Natural killer cell (primary cell): ENCODE data around the gene PKD1. TPM values are rescaled to one million over a fixed set of nuclear protein-coding genes. Genes with fewer than 3 reads are reported as not detected.

Experiments used
- ATAC-seq, 3 donors: fragments of 150-1000 bp in 2 of 3; fragments of 200-7000 bp in 1 of 3; cut with Tn5 transposase; 1 replicate in 1 of 3; 2 replicates in 2 of 3; pipeline ENCODE4 v1.10.0; 2021; ENCODE audit warnings: mild to moderate bottlenecking in 2 of 3, moderate library complexity in 2 of 3
- DNase-seq, 2 donors: peaks; one replicate each; pipeline versions ENCODE4 v3.0.0 to v3.0.0-alpha.2; 2013 to 2021; ENCODE audit warnings: mixed read lengths in 1 of 2
- H3K27ac ChIP-seq: one replicate; pipeline ENCODE4 v1.5.1; 2013; ENCODE audit warnings: mild to moderate bottlenecking, low read length
- H3K27me3 ChIP-seq: one replicate; pipeline ENCODE4 v1.6.1; 2013; ENCODE audit warnings: low read length; ENCODE audit not compliant: control insufficient read depth, insufficient read depth
- H3K36me3 ChIP-seq: one replicate; pipeline ENCODE4 v1.6.1; 2013; ENCODE audit warnings: low read length; ENCODE audit not compliant: control insufficient read depth, insufficient read depth
- H3K4me1 ChIP-seq: one replicate; pipeline ENCODE4 v1.6.1; 2013; ENCODE audit warnings: low read length; ENCODE audit not compliant: control insufficient read depth, insufficient read depth
- H3K4me3 ChIP-seq: one replicate; pipeline ENCODE4 v1.5.1; 2013; ENCODE audit warnings: low read length
- H3K9me3 ChIP-seq: one replicate; pipeline ENCODE4 v1.6.1; 2013; ENCODE audit warnings: low read length; ENCODE audit not compliant: control insufficient read depth, insufficient read depth
- H3K27ac Mint-ChIP-seq, 2 donors: one replicate each; pipeline ENCODE4 v1.8.0; 2022; ENCODE audit warnings: mild to moderate bottlenecking in 2 of 2, mixed read lengths in 2 of 2, moderate library complexity in 1 of 2
- H3K27me3 Mint-ChIP-seq, 2 donors: one replicate each; pipeline ENCODE4 v1.8.0; 2022; ENCODE audit warnings: low read depth in 2 of 2, mixed read lengths in 2 of 2
- H3K36me3 Mint-ChIP-seq: one replicate; pipeline ENCODE4 v1.8.0; 2022; ENCODE audit warnings: mixed read lengths
- H3K4me1 Mint-ChIP-seq, 2 donors: one replicate each; pipeline ENCODE4 v1.8.0; 2022; ENCODE audit warnings: mixed read lengths in 2 of 2
- H3K4me3 Mint-ChIP-seq: one replicate; pipeline ENCODE4 v1.8.0; 2022; ENCODE audit warnings: mild to moderate bottlenecking, moderate library complexity, mixed read lengths
- H3K9me3 Mint-ChIP-seq, 2 donors: one replicate each; pipeline ENCODE4 v1.8.0; 2022; ENCODE audit warnings: mixed read lengths in 2 of 2
- WGBS: methylation state at CpG from one replicate; pipeline ENCODE4 v1.1.7; 2013; ENCODE audit warnings: missing lambda C conversion rate; ENCODE audit not compliant: insufficient coverage; 5-methylcytosine and 5-hydroxymethylcytosine counted together
- intact Hi-C: fragments of 100-400 bp; cut with micrococcal nuclease; formaldehyde crosslinking; loops from one replicate; pipeline ENCODE4 v1.14.2; 2022
- total RNA-seq, 4 donors: library from RNA; stranded (reverse); fragments of 120-200 nt in 1 of 4; gene quantifications; one replicate each; pipeline versions ENCODE4 v1.2.3 to v1.2.4, GENCODE V29; 2013 to 2022
- TF ChIP-seq, protein P1 (sequence below): fragments of 200-600 bp; IDR thresholded peaks from one replicate; pipeline ENCODE4 v1.8.0; 2022; ENCODE audit warnings: antibody characterized with exemption

Gene PKD1
- total RNA-seq, 3 donors from 2014 or later (not counting 1 experiment from before 2014, with no cell fraction given): 87.0 to 105 (median 99.1) TPM

DNA sequence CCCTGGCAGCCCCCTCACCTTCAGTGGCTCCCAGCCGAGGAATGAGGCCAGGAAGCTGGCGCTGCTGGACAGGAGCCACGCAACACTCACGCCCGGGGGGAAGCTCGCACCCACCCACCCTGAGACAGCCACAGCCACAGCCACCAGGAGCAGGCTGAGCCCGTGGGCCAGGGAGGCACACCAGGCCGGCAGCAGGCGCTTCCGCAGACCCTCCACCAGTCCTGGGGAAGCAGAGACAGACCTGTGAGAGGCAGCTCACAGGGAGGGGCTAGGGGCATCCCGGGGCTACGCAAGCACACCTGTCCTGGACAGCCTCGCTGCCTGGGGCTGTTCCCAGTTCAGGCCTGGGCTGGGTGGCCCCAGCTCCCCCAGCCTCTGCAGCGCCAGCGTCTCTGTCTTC lies 41.9 kb downstream of the PKD1 start:
- DNase-seq: no peak
- no peaks in the 10 kb centered on the region for H3K4me1 Mint-ChIP-seq
- H3K36me3 Mint-ChIP-seq: no peaks in the 10 kb centered on the region
- Histone ChIP-seq H3K36me3 (peaks cover 14% of the 10 kb centered on the region), H3K27me3 (no peaks in the 10 kb centered on the region), H3K4me3 (no peak overlapping the region), H3K9me3 (no peaks in the 10 kb centered on the region), H3K4me1 (no peaks in the 10 kb centered on the region), H3K27ac (no peak overlapping the region)
- TF ChIP-seq, protein P1, sequence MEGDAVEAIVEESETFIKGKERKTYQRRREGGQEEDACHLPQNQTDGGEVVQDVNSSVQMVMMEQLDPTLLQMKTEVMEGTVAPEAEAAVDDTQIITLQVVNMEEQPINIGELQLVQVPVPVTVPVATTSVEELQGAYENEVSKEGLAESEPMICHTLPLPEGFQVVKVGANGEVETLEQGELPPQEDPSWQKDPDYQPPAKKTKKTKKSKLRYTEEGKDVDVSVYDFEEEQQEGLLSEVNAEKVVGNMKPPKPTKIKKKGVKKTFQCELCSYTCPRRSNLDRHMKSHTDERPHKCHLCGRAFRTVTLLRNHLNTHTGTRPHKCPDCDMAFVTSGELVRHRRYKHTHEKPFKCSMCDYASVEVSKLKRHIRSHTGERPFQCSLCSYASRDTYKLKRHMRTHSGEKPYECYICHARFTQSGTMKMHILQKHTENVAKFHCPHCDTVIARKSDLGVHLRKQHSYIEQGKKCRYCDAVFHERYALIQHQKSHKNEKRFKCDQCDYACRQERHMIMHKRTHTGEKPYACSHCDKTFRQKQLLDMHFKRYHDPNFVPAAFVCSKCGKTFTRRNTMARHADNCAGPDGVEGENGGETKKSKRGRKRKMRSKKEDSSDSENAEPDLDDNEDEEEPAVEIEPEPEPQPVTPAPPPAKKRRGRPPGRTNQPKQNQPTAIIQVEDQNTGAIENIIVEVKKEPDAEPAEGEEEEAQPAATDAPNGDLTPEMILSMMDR: no peak
- no peaks in the 10 kb centered on the region for H3K27me3 Mint-ChIP-seq
- H3K9me3 Mint-ChIP-seq: no peaks in the 10 kb centered on the region
- ATAC-seq: no peak
- H3K4me3 Mint-ChIP-seq: no peak overlapping the region
- intact Hi-C loops: no loop called here
- 93% methylated on average over 15 of the region's 15 CpGs for WGBS
- H3K27ac Mint-ChIP-seq: no peak overlapping the region

GRCh38 chr16:2092866-2093265 lies 42.8 kb downstream of the PKD1 start:
- H3K36me3 ChIP-seq: peaks cover 21% of the 10 kb centered on the region
- Mint-ChIP-seq H3K36me3 (no peaks in the 10 kb centered on the region), H3K4me1 (no peaks in the 10 kb centered on the region), H3K4me3 (no peak overlapping the region), H3K27ac (no peak overlapping the region), H3K9me3 (no peaks in the 10 kb centered on the region), H3K27me3 (no peaks in the 10 kb centered on the region)
- no peaks in the 10 kb centered on the region for H3K27me3 ChIP-seq
- no peak for DNase-seq
- intact Hi-C loops: no loop called here
- H3K4me3 ChIP-seq: no peak overlapping the region
- ATAC-seq: no peak
- WGBS: 96% methylated on average over 13 of the region's 13 CpGs
- TF ChIP-seq, protein P1: no peak
- H3K9me3 ChIP-seq: no peaks in the 10 kb centered on the region
- H3K27ac ChIP-seq: no peak overlapping the region
- no peaks in the 10 kb centered on the region for H3K4me1 ChIP-seq

DNA sequence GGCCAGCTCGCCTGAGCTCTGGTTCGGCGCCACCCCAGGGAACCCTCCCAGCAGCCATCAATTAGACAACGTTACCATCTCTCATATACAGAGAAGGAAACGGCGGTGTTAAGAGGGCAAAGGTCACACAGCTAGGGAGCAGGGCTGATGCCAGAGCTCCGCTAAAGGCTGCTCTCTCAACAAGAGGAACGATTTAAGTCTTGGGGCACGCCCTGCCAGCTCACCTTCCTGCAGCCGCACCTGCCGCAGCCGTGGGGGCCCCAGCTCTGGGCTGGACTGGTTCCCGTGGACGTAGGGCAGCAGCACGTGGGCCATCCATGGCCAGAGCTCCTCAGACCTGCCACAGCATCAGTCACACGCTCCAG lies 43.5 kb downstream of the PKD1 start:
- Histone ChIP-seq H3K36me3 (peaks cover 25% of the 10 kb centered on the region), H3K4me1 (no peaks in the 10 kb centered on the region), H3K27ac (no peak overlapping the region), H3K27me3 (no peaks in the 10 kb centered on the region), H3K9me3 (no peaks in the 10 kb centered on the region), H3K4me3 (no peak overlapping the region)
- 97% methylated on average over 16 of the region's 16 CpGs for WGBS
- H3K27me3 Mint-ChIP-seq: no peaks in the 10 kb centered on the region
- H3K36me3 Mint-ChIP-seq: no peaks in the 10 kb centered on the region
- H3K4me3 Mint-ChIP-seq: no peak overlapping the region
- DNase-seq: no peak
- intact Hi-C loops: no loop called here
- TF ChIP-seq, protein P1: no peak
- no peak for ATAC-seq
- H3K9me3 Mint-ChIP-seq: no peaks in the 10 kb centered on the region
- H3K4me1 Mint-ChIP-seq: no peaks in the 10 kb centered on the region
- no peak overlapping the region for H3K27ac Mint-ChIP-seq

- Mint-ChIP-seq H3K27ac (no peak overlapping the region), H3K36me3 (no peaks in the 10 kb centered on the region), H3K27me3 (no peaks in the 10 kb centered on the region), H3K4me3 (no peak overlapping the region), H3K4me1 (no peaks in the 10 kb centered on the region), H3K9me3 (no peaks in the 10 kb centered on the region)
- Histone ChIP-seq H3K27me3 (no peaks in the 10 kb centered on the region), H3K27ac (no peak overlapping the region), H3K4me1 (no peaks in the 10 kb centered on the region), H3K4me3 (no peak overlapping the region), H3K9me3 (no peaks in the 10 kb centered on the region), H3K36me3 (peaks cover 29% of the 10 kb centered on the region)
- 96% methylated on average over 49 of the region's 49 CpGs for WGBS
- TF ChIP-seq, protein P1: no peak
- peak in 1 of 3 donors; percentile 11 for ATAC-seq
- DNase-seq: no peak
- intact Hi-C loops: no loop called here
Measured at GRCh38 chr16:2091547-2092255, 44.0 kb downstream of the PKD1 start.
